ENCODE measurements around the gene MXD4.

The MXD4 gene, protein sequence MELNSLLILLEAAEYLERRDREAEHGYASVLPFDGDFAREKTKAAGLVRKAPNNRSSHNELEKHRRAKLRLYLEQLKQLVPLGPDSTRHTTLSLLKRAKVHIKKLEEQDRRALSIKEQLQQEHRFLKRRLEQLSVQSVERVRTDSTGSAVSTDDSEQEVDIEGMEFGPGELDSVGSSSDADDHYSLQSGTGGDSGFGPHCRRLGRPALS

DNA sequence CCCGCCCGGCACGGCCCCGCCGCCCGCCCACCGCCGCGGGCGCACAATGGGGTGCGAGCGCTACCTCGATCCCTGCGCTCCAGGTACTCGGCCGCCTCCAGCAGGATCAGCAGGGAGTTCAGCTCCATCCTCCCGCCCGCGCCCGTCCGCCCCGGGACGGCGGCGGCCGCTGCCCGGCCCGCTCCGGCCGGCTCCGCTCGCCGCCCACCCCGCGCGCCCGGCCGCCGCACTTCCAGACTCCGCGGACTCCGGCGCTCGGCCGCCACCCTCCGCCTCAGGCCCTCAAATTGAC, at the start of gene MXD4:
Gene MXD4 (minus strand): TSS at position 257 of the 292 bp plus-strand sequence. CDS start 129 bp downstream, at position 128.
- no peak for DNase-seq (ENCODE audit: low read depth in 3 of 3, low spot score in 1 of 3)

DNA sequence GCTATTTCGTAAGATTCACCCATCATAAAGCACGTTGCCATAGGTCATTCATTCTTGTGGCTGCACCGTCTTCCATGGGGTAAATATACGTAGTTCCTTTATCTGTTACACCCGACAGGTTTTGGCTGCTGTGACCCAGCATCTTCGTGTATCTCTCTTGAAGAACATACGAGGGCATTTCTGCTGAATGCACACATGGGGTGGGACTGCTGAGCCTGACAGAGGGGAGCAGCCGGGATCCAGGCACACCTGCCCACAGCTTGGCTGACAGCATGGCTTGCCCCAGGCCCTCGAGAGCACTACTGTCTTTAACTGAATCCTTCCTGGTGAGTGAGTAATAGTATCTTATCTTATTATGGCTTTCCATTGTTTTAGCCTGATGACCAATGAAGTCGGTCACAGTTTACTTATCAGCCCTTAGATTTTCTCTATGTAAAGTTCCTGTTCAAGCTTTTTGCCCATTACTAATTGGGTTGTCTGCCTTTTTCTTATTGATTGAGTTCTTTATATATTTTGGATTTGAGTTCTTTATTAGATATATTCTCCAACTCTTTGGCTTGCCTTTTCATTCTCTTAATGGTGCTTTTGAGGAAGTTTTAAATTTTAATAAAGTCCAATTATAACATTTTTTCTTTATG, 45.0 kb upstream of the MXD4 start:
- no peak for DNase-seq (ENCODE audit: low read depth in 3 of 3, low spot score in 1 of 3)

DNA sequence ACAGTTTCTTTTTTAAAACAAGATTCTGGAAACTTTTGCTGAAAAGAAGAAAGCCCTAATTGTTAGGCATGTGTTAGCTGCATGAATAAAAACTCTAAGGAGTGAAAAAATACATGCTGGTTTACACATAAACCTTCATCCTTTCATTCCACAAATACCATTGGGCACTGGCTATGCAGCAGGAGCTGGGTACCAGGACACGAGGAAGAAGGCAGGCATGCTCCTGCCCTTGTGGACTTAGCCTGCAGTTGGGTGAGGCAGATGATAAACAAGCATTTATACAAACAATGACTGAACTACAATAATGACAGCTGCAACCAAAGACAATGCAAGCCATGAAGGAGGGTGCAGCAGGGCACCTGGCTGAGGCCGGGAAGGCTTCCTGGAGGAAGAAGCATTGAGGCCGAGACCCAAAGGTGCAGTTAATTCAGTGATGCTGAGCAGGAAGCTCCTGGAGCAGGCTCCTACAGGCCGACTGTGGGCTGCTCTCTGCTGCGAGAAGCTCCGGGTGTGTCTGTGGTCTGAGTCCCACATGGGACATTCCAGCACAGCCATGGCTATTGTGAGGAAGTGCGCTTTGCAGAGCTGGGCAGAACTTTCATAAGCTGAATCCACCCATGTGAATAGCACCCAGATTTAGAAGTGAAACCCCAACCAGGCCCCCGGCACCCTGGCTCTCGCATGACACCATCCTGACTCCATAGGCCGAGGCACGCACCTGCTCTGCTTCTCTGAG, 44.0 kb upstream of the MXD4 start:
- DNase-seq (ENCODE audit: low read depth in 3 of 3, low spot score in 1 of 3) = no peak

DNA sequence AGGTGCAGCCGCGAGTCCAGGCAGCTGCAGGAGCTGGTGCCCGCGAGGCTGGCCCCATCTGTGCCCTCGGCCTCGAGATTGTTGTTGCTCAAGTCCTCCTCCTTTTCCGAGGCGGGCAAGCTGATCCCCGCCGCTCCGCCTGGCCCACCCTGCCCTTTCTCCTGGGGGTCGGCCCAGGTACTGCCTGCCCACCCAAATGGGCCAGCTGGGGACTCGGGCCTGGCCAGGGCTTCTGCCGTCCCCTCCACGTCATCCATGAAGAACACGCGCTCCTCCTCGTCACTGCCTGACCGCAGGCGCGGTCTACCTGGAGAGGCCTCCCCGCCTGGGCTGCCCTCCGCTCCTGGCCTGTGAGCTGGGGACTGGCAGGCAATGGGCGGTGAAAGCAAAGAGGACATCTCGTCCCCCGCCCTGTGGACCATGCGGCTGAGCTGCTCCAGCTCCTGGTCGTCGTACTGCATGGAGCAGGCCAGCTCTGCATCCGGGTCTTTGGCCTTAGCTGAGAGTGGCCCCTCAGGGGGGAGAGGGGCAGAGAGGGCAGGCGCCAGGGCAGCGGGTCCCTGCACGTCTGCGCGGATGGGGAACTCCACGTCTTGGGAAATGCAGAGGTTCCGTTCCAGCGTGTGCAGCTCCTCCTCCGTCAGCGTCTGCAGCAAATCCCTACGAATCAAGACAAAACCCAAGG, 43.1 kb upstream of the MXD4 start:
- no peak for DNase-seq (ENCODE audit: low read depth in 3 of 3, low spot score in 1 of 3)

DNA sequence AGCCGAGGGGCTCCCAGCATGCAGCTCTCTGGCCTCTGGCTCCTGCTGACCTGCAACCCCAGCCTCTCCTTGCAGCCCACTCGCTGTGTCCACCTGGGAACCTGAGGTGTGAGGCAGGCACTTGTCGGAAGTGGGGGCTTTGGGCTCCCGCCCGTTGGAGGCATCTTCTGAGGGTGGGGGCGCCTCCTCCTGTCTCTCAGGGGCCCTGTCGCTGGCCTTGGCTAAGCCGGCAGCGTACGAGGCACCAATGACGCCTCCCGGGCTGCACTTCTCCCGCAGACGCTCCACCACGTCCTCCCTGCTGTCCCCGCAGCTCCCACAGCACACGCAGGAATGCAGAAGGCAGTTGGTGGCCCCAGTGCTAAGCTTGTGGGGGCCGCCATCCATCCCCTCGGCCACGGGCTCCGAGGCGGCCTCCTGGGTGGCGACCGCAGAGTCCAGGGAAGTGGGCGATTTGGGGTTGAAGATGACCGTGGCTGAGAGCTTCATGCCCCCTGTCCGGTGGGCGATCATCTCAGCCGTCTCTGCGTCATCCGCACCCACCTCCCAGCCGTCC, 42.5 kb upstream of the MXD4 start:
- DNase-seq (ENCODE audit: low read depth in 3 of 3, low spot score in 1 of 3) = no peak

DNA sequence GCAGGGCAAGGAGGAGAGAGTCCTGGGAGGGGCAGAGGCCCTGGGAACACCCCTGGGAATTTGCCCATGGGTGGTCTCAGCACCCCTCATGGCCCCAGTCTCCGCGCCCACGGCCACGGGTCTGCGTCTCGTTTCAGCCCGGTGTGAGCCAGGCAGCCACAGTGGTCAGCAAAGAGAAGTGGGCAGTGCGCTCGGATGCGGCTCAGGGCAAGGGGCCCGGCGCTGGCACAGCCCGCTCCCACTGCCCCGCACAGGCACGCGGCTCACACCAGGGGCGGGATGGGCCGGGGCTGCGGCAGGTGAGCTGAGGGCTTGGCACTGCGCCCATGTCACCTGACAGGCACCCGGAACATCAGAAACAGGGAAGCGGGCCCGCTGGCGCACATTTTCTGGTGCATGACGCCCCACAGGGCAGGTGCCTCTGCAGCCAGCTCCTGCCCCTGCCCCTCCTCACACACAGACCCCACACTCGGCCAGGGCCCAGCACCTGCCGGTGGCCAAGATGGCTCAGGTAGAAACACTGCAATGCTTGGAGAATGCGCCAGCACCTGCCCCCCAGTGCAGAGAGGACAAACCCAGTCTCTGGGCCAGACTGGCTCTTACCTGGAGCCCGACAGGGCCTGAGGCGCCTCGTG, 41.9 kb upstream of the MXD4 start:
- DNase-seq (ENCODE audit: low read depth in 3 of 3, low spot score in 1 of 3) = no peak

DNA sequence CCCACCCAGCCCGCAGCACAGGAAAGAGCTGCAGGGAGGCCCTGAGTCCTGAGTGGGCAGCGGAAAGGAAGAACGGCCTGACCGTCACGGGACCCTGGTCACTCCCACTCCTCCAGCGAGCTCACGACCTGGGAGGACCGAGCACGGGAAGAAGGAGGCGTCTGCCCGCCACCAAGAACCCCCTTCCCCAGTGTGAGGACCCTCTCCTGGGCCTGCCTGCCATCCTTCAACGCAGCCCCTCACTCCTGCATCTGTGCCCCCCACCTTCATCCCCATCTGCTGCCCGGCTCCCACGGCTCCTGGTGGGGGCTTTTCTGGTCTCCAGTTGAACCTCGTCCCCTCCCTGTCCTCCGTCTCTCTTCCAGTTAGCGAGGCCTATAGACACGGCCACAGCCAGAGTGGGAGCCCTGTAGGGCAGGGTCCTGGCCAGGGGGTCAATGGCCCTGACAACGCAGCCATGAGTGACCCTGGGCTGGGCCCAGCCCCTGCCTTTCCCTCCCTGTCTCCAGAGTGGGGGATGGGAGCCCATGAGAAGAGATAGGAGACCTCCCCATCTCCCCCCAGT, 41.3 kb upstream of the MXD4 start:
- DNase-seq (ENCODE audit: low read depth in 3 of 3, low spot score in 1 of 3) = no peak

DNA sequence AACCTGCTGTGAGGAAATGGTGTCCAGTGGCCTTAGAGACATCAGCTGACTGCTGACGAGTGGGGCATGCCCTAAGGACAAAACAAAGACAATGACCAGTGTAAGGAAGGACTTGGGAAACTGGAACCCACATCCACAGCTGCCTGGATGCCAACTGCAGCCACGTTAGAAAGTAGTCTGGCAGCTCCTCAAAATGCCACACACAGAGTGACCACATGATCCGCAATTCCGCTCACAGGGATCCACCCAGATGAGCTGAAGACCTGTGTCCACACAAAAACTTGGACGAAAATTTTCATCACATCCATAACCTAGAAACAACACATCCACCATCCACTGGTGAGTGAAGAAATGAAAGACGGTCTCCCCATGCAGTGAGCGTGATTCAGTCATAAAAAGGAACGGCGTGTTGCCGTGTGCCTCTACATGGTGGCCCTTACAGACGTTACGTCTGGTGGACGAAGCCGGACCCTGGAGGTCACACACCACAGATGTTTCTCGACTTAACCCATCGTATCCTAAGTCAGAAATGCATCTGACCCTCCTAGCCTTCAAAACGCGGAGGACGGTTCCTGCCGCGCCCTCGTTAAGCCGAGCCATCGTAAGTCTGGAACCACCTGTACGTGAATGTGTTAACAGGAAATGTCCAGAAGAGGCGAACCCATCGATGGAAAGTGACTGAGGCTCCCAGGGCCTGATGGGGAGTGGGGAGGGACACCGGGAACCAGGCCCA, 40.6 kb upstream of the MXD4 start:
- DNase-seq (ENCODE audit: low read depth in 3 of 3, low spot score in 1 of 3) = no peak

DNA sequence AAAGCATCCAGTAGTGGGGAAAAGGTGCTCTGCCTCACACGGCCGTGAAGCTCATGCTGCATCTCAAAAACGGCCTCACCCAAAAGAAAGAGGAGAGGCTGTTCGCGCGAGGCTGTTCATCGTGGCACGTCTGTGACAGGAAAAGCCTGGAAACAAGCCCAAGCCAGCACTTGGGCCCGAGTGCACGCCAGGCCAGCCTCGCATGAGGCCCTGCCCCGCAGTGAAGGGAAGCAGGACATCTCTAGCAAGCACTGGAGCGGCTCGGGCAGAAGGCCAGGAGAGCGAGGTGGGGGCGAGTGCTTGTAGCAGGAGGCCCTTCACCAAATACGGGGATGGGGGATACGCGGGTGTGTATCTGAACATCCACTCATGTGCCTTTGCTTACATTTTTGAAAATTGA, 39.9 kb upstream of the MXD4 start:
- no peak for DNase-seq (ENCODE audit: low read depth in 3 of 3, low spot score in 1 of 3)

DNA sequence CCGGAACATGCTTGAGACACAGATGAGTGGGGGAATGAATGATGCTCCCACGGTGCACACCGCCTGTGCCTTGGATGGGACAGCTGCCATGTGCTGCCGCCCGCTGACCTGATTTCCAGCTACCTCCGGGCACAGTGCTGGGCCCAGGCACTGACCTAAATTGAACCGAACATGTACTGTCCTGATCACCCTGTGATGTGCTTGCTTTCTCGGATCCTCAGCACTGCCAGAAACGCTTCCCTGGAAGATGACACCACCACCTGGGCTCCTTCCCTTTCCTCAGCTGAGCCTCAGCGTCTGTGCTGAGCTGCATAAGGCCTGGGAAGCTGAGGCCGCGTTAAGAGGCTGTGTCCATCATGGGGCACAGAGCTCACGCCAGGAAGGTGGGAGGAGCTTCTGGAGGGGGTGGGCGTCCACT, 39.3 kb upstream of the MXD4 start:
- DNase-seq (ENCODE audit: low read depth in 3 of 3, low spot score in 1 of 3) = no peak

DNA sequence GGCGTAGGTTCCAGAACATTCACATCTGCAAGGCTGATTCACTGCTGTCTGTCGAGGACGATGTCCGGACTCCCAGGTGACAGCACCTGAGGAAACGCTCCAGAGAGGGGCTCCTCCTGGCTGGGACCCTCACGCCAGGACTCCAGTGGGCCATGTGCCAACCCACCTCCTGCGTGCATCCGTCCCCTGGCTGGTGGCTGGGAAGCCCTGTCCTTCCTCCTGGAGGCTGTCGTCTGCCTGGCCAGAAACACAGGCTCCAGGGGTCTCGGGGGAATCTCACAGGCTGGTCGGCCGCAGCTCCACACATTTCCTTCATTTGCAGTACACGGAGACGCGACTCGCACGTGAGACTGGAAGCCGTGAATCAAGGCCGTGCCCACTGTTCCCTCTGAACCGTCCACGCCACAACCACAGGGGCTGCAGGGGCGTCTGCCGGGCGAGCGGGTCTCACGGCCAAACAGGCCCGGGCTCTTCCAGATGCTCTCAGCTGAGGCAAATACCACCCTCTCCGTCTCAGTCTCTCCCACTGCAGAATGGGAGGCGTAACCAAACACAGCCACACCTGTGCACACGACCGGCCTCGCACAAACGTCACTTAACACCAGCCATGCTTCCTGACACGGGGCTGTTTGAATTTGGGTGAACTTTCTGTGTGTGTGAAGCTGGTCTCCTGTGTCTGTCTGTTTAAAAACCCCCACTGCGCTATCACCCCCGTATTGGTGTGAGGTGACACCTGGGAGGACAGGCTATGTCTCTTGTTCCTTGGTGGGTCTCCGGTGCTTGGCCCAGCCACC, 38.7 kb upstream of the MXD4 start:
- no peak for DNase-seq (ENCODE audit: low read depth in 3 of 3, low spot score in 1 of 3)

DNA sequence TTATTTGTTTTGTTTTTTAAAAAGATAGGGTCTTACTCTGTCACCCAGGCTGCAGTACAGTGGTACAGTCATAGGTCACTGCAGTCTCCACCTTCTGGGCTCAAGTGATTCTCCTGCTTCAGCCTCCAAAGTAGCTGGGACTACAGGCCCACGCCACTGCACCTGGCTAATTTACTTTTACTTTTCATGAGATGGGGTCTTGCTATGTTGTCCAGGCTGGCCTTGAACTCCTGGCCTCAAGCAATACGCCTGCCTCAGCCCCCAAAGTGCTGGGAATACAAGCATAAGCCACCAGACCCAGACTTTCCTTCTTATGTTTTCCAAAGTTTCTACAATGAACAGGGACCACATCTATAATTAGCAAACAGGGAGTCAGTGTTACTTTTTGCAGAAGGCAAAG, 37.9 kb upstream of the MXD4 start:
- no peak for DNase-seq (ENCODE audit: low read depth in 3 of 3, low spot score in 1 of 3)

DNA sequence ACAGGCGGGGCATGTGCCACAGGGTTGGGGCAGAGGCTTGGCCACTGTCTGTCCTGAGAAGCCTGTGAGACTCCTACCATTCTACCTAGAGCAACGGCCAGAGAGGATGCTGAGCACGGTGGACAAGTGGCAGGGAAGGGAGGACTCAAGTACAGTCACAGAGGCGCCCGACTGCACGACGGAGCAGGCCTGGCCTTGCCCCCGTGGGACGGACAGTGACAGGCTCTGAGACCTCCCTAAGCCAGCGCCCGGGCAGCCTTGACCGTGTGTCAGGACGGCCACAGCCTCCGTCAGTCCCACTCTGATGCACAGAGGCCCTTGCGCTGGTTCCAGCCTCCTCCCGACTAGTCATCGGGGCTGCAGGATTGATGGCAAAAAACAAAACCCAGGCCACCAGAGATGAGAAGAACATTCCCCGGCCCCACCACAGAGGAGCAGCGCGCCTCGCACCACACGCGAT, 36.7 kb upstream of the MXD4 start:
- DNase-seq (ENCODE audit: low read depth in 3 of 3, low spot score in 1 of 3) = no peak

DNA sequence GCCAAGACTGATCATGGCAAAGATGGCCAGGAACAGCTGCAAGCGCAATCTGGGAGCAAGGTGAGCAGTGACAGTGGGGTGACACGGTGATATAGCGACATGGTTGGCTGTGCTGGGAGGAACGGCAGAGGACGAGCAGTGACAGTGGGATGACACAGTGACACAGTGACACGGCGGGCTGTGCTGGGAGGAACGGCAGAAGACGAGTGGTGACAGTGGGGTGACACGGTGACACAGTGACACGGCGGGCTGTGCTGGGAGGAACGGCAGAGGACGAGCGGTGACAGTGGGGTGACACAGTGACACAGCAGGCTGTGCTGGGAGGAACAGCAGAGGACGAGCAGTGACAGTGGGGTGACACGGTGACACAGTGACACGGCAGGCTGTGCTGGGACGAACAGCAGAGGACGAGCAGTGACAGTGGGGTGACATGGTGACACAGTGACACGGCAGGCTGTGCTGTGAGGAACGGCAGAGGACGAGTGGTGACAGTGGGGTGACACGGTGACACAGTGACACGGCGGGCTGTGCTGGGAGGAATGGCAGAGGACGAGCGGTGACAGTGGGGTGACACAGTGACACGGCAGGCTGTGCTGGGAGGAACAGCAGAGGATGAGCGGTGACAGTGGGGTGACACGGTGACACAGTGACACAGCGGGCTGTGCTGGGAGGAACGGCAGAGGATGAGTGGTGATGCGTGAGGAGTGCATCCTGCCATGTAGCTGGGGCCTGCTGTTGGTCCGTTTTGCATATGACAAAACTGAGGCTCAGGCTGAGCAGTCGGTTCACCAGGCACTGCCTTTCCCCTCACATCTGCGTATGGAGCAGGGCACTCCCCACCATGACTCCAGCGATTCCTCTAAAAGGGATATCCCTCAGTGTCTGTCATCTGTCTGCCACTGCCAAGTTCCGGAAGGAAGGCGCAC, 36.0 kb upstream of the MXD4 start:
- no peak for DNase-seq (ENCODE audit: low read depth in 3 of 3, low spot score in 1 of 3)

DNA sequence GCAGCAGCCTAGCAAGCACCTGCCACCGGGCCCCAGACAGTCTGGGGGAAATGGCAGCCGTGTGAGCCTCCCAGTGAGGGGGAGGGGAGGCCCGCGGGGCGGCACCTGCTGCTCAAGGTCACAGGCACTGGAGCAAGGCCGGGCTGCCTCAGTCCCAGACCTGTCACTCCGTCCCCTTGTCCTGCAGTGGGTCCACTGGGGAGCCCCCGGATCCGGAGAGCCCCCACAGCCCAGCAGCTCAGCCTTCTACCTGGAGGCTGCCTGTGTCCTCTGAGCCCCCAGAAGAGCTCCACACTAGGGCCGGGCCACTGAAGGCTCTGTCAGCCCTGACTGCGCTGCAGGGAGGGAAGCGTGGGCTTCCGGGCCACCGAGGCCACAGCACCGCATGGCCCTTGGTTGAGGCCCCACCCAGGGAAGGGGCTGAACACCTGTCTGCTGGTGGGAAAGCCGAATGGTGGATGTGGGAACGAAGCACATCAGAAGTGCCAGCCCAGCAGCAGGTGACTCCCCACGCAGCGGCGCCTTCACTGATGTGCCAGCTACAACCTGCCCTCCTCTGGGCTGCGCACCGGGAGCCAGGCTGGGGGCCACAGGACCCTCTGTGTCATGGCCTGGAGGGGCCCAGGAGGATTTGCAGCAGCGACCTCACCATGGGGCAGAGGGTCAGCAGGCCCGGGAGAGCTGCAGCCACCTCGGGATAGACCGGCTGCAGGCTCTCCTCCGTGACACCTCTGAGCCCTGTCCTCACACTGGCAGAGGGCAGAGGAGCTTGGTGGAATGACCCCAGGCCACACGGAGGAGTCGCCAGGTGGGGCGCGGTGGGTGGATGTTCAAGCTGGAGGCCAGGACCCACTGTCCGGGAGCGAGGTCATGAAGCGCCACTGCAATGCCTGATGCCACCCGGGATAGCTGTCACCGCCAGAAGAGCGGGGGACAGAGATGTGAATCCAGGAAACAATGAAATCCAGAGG, 35.0 kb upstream of the MXD4 start:
- DNase-seq (ENCODE audit: low read depth in 3 of 3, low spot score in 1 of 3) = no peak

DNA sequence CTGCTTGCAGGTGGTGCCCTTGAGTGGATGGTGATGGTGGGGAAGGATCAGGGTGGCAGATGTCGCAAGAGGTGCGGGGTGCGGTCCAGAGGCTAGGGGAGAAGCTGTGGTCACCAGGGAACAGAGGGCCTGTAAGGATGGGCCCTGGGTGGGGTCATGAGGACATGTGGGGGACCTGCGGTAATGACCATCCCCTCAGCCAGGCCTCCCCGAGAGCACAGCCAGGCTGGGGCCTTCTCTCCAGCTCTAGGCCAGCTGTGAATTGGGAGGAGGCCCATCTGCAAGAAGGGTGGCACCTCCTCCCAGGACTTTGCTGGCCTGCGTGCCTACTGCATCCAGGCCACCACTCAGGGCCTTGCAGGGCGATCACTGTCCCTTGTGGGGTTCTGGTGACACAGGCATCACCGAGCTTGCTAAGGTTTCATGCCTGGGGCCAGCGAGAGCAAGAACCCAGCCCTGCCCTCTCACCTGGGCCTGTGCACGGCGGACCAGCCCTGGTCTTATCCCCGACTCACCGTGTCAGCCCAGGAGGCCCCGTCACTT, 34.1 kb upstream of the MXD4 start:
- DNase-seq (ENCODE audit: low read depth in 3 of 3, low spot score in 1 of 3) = no peak

DNA sequence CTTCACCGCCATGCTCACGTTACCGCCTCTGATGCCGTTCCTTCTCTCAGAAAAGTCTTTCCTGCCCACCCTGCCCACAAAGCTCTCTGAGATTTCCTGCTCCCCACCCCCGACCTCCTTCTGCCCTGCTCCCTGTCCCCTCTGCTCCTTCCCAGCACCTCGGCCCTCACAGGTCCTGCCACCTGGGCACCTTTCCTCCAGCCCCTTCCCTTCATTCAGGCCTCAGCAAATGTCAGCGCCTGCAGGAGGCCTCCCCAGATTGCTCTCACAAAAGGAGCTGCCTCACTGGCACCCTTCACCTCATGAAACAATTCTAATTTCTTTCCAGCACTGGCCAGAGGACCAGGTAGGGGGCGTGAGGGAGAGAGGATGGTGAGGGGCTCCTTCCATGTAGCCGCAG, 33.6 kb upstream of the MXD4 start:
- no peak for DNase-seq (ENCODE audit: low read depth in 3 of 3, low spot score in 1 of 3)

Measured in stimulated activated CD4-positive, alpha-beta T cell treated with anti-CD3 and anti-CD28 coated beads, TNF-alpha, amount 100 ng/mL, for 1 hour (primary cell).